HepG2 (cell line): ENCODE data around the gene HMCN2. TPM values are rescaled to one million over a fixed set of nuclear protein-coding genes. Genes with fewer than 3 reads are reported as not detected.

Experiments
- ATAC-seq: fragments of 200-7000 bp; cut with Tn5 transposase; 3 replicates; pipeline ENCODE4 v1.9.1; 2020; ENCODE audit warnings: mild to moderate bottlenecking, moderate library complexity
- BruUV-seq: library from RNA; stranded (reverse); fragments of 400-500 nt; replicated peaks from 2 replicates; lab custom pipeline; 2021; lab: Mats Ljungman, UMichigan
- CTCF ChIA-PET: fragments of 300-600 bp; formaldehyde crosslinking; extraction: SDS; loops from one replicate; lab custom pipeline; 2021; ENCODE audit warnings: low total read pairs, inconsistent platforms, low intra/inter-chr PET ratio; lab: Yijun Ruan, JAX
- POLR2A ChIA-PET: fragments of 350-600 bp; sonication (Branson Sonifier 250); formaldehyde crosslinking; loops from one replicate; lab custom pipeline; 2020; ENCODE audit warnings: antibody characterized with exemption, inconsistent platforms; lab: Yijun Ruan, JAX
- DNase-seq: peaks from one replicate; pipeline ENCODE4 v3.0.0-alpha.2; 2015; ENCODE audit warnings: low spot score
- FAIRE-seq: peaks from 3 replicates; lab custom pipeline; 2011; peaks lifted over from hg19 to GRCh38; lab: Jason Lieb, UNC
- H2AFZ ChIP-seq: one replicate; pipeline ENCODE4 v1.6.1; 2011; ENCODE audit warnings: low read length, inconsistent platforms
- H3K27ac ChIP-seq: fragments of 300-600 bp; 3 replicates; pipeline ENCODE4 v1.8.0; 2011; ENCODE audit warnings: mixed run types, mild to moderate bottlenecking, mixed read lengths, low read length, inconsistent platforms; ENCODE audit not compliant: insufficient read depth; ENCODE audit errors: extremely low read length
- H3K27me3 ChIP-seq, 2 experiments: fragments of 200-600 bp in 1 of 2; 2 replicates in 1 of 2; 3 replicates in 1 of 2; pipeline versions ENCODE4 v1.6.0 to v1.8.0; 2011; ENCODE audit warnings: low read length in 2 of 2, mild to moderate bottlenecking in 2 of 2, moderate library complexity in 2 of 2, inconsistent platforms in 1 of 2; ENCODE audit not compliant: insufficient read depth in 2 of 2, control insufficient read depth in 1 of 2
- H3K36me3 ChIP-seq, 2 experiments: fragments of 200-600 bp in 1 of 2; replicated peaks in 1 of 2; 2 replicates in 1 of 2; 3 replicates in 1 of 2; pipeline versions ENCODE4 v1.5.1 to v1.8.0; 2011; ENCODE audit warnings: low read length in 2 of 2, inconsistent platforms in 1 of 2; ENCODE audit not compliant: insufficient read depth in 2 of 2, control insufficient read depth in 1 of 2
- H3K4me1 ChIP-seq: 2 replicates; pipeline ENCODE4 v1.5.1; 2012; ENCODE audit warnings: low read length, inconsistent platforms; ENCODE audit not compliant: insufficient read depth
- H3K4me2 ChIP-seq: 2 replicates; pipeline ENCODE4 v1.6.0; 2011; ENCODE audit warnings: low read depth, low read length, inconsistent platforms
- H3K4me3 ChIP-seq, 3 experiments: fragments of 200-600 bp in 1 of 3; sonication (generic), shearing (Covaris generic) in 1 of 3; replicated peaks in 1 of 3; 2 replicates each; pipeline ENCODE4 v1.5.1; 2011 to 2016; ENCODE audit warnings: low read length in 3 of 3, inconsistent platforms in 2 of 3, low read depth in 2 of 3, mild to moderate bottlenecking in 2 of 3, control low read depth in 1 of 3, mixed read lengths in 1 of 3; ENCODE audit not compliant: insufficient read depth in 1 of 3
- H3K79me2 ChIP-seq: one replicate; pipeline ENCODE4 v1.6.1; 2011; ENCODE audit warnings: low read length, inconsistent platforms; ENCODE audit not compliant: insufficient read depth
- H3K9ac ChIP-seq: 2 replicates; pipeline ENCODE4 v1.6.0; 2011; ENCODE audit warnings: mild to moderate bottlenecking, low read depth, low read length, inconsistent platforms; ENCODE audit not compliant: insufficient read depth
- H3K9me3 ChIP-seq: 2 replicates; pipeline ENCODE4 v1.5.1; 2012; ENCODE audit warnings: mild to moderate bottlenecking, low read length
- H4K20me1 ChIP-seq: 2 replicates; pipeline ENCODE4 v1.6.0; 2011; ENCODE audit warnings: inconsistent platforms, mild to moderate bottlenecking, low read length, moderate library complexity; ENCODE audit not compliant: insufficient read depth
- NFIB ChIP-seq: sonication (generic); formaldehyde crosslinking; IDR thresholded peaks from 2 replicates; pipeline ENCODE4 v1.9.0; 2021; ENCODE audit warnings: missing genetic modification reagents, mild to moderate bottlenecking, borderline replicate concordance
- RAD51 ChIP-seq: fragments of 450-650 bp; IDR thresholded peaks from 2 replicates; pipeline ENCODE4 v1.6.1; 2016; ENCODE audit warnings: borderline replicate concordance
- SMAD3 ChIP-seq: sonication (generic); formaldehyde crosslinking; IDR thresholded peaks from 2 replicates; pipeline ENCODE4 v1.4.0; 2020; ENCODE audit warnings: missing genetic modification reagents
- TP53 ChIP-seq: sonication (generic); formaldehyde crosslinking; conservative IDR thresholded peaks from 2 replicates; pipeline ENCODE4 v1.4.0; 2020; ENCODE audit warnings: missing genetic modification reagents
- ZKSCAN8 ChIP-seq: IDR thresholded peaks from 2 replicates; pipeline ENCODE4 v1.6.1; 2016; ENCODE audit warnings: borderline replicate concordance, missing genetic modification reagents, missing compliant biosample characterization
- ZNF12 ChIP-seq: sonication (generic); formaldehyde crosslinking; IDR thresholded peaks from 2 replicates; pipeline ENCODE4 v1.5.0; 2020; ENCODE audit warnings: missing genetic modification reagents
- ZNF121 ChIP-seq: sonication (generic); formaldehyde crosslinking; IDR thresholded peaks from 2 replicates; pipeline ENCODE4 v1.5.0; 2020; ENCODE audit warnings: mild to moderate bottlenecking, missing genetic modification reagents
- ZNF20 ChIP-seq: sonication (generic); formaldehyde crosslinking; IDR thresholded peaks from 2 replicates; pipeline ENCODE4 v1.4.0; 2020; ENCODE audit warnings: mild to moderate bottlenecking, moderate library complexity, missing genetic modification reagents
- ZNF292 ChIP-seq: sonication (generic); formaldehyde crosslinking; IDR thresholded peaks from 2 replicates; pipeline ENCODE4 v1.8.1; 2022; ENCODE audit warnings: mild to moderate bottlenecking, low read depth, missing genetic modification reagents, borderline replicate concordance
- ZNF709 ChIP-seq: sonication (generic); formaldehyde crosslinking; IDR thresholded peaks from 2 replicates; pipeline ENCODE4 v1.5.0; 2020; ENCODE audit warnings: mild to moderate bottlenecking, missing genetic modification reagents
- WGBS: methylation state at CpG from one replicate; pipeline ENCODE4 v1.1.6; 2017; ENCODE audit warnings: low lambda C conversion rate; 5-methylcytosine and 5-hydroxymethylcytosine counted together
- in situ Hi-C: cut with HindIII; loops from 2 replicates; pipeline ENCODE4 v1.10.0; 2017; ENCODE audit warnings: low pct_unique_long_range_greater_than_20kb; ENCODE audit not compliant: extremely low pct_ligation_motif_present
- intact Hi-C: fragments of 100-400 bp; cut with micrococcal nuclease; formaldehyde crosslinking; loops from one replicate; pipeline ENCODE4 v1.10.0; 2022; ENCODE audit not compliant: unreplicated experiment
- polyA plus RNA-seq, 8 experiments: library from polyadenylated mRNA; depleted of rRNA in 3 of 8; stranded (reverse) in 7 of 8; unstranded in 1 of 8; fragments of >200 nt; fragmentation: Illumina TruSeq in 4 of 8; extraction: Trizol in 4 of 8; gene quantifications; 2 replicates each; pipeline versions ENCODE4 v1.2.1 to v1.2.3, GENCODE V29; 2011 to 2016; ENCODE audit warnings: low read depth in 4 of 8, missing spikeins in 1 of 8, mixed read lengths in 1 of 8; ENCODE audit not compliant: insufficient read depth in 1 of 8
- total RNA-seq, 5 experiments: library from RNA; depleted of rRNA; stranded (reverse); fragments of >200 nt; fragmentation: Illumina TruSeq; extraction: Trizol; gene quantifications; 2 replicates each; pipeline ENCODE4 v1.2.3, GENCODE V29; 2016; ENCODE audit warnings: low read depth in 1 of 5
- TF ChIP-seq, protein P1 (sequence below): sonication (generic); formaldehyde crosslinking; IDR thresholded peaks from 2 replicates; pipeline ENCODE4 v1.4.0; 2020; ENCODE audit warnings: missing genetic modification reagents
- TF ChIP-seq, protein P2 (sequence below): sonication (generic); formaldehyde crosslinking; IDR thresholded peaks from 2 replicates; pipeline ENCODE4 v1.9.0; 2022; ENCODE audit warnings: low read depth, missing genetic modification reagents

Gene HMCN2
- total and polyA plus RNA-seq, 2 of the 13 experiments (the other 11 are each of a cell fraction or from before 2014, with no cell fraction given), result 0.09 TPM; not detected in 1

DNA sequence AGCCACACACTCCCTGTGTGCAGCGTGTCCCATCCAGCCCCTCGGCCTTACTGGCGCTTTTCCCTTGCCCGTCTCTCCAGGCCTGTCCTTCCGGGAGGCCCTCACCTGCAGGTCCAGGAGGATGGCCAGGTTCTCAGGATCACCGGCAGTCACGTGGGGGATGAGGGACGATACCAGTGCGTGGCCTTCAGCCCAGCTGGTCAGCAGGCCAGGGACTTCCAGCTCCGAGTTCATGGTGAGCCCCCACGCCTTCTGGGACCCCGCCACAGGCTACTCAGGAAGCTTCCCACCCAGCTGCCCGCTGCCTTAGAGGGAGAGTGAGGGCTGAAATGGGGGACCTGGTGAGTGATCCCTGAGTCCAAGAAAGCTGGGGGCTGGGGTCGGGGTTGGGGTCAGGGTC, 85.8 kb downstream of the HMCN2 start:
- Histone ChIP-seq H3K27ac (no peak overlapping the region), H3K9me3 (no peaks in the 10 kb centered on the region), H3K27me3 (peaks cover 4 to 19% of the 10 kb centered on the region in 2 experiments; a peak in 3 of 5 replicates), H3K4me2 (no peak overlapping the region), H4K20me1 (no peaks in the 10 kb centered on the region), H3K9ac (no peak overlapping the region), H3K36me3 (no peaks in the 10 kb centered on the region), H2AFZ (no peak overlapping the region), H3K79me2 (no peaks in the 10 kb centered on the region), H3K4me1 (no peaks in the 10 kb centered on the region), H3K4me3 (no peak overlapping the region)
- FAIRE-seq, result no peak
- TF ChIP-seq ZNF121, result no peak
- TF ChIP-seq NFIB (CRISPR knock-in tag), result no peak
- no peak for TF ChIP-seq ZKSCAN8 (CRISPR knock-in tag)
- no peak for TF ChIP-seq ZNF20
- TF ChIP-seq RAD51, result no peak
- TF ChIP-seq ZNF292, result no peak
- TF ChIP-seq, protein P1, sequence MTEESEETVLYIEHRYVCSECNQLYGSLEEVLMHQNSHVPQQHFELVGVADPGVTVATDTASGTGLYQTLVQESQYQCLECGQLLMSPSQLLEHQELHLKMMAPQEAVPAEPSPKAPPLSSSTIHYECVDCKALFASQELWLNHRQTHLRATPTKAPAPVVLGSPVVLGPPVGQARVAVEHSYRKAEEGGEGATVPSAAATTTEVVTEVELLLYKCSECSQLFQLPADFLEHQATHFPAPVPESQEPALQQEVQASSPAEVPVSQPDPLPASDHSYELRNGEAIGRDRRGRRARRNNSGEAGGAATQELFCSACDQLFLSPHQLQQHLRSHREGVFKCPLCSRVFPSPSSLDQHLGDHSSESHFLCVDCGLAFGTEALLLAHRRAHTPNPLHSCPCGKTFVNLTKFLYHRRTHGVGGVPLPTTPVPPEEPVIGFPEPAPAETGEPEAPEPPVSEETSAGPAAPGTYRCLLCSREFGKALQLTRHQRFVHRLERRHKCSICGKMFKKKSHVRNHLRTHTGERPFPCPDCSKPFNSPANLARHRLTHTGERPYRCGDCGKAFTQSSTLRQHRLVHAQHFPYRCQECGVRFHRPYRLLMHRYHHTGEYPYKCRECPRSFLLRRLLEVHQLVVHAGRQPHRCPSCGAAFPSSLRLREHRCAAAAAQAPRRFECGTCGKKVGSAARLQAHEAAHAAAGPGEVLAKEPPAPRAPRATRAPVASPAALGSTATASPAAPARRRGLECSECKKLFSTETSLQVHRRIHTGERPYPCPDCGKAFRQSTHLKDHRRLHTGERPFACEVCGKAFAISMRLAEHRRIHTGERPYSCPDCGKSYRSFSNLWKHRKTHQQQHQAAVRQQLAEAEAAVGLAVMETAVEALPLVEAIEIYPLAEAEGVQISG (CRISPR knock-in tag), result no peak
- no peak for TF ChIP-seq ZNF709 (CRISPR knock-in tag)
- TF ChIP-seq TP53 (CRISPR knock-in tag), result no peak
- TF ChIP-seq ZNF12 (CRISPR knock-in tag), result no peak
- no peak for TF ChIP-seq SMAD3 (CRISPR knock-in tag)
- TF ChIP-seq, protein P2, sequence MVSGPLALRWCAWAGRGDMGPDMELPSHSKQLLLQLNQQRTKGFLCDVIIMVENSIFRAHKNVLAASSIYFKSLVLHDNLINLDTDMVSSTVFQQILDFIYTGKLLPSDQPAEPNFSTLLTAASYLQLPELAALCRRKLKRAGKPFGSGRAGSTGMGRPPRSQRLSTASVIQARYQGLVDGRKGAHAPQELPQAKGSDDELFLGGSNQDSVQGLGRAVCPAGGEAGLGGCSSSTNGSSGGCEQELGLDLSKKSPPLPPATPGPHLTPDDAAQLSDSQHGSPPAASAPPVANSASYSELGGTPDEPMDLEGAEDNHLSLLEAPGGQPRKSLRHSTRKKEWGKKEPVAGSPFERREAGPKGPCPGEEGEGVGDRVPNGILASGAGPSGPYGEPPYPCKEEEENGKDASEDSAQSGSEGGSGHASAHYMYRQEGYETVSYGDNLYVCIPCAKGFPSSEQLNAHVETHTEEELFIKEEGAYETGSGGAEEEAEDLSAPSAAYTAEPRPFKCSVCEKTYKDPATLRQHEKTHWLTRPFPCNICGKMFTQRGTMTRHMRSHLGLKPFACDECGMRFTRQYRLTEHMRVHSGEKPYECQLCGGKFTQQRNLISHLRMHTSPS (CRISPR knock-in tag), result no peak
- no peak for ATAC-seq
- ChIA-PET POLR2A (no interaction called here), CTCF (no interaction called here)
- DNase-seq, result no peak
- in situ Hi-C loops, result no loop called here
- intact Hi-C loops, result no loop called here
- WGBS, result 36% methylated on average over 13 of the region's 14 CpGs
- BruUV-seq, result no TSS peak
